ENCODE measurements around the gene TOMM20. TPM values are rescaled to one million over a fixed set of nuclear protein-coding genes. Genes with fewer than 3 reads are reported as not detected.
"Not testable (repeated sequence)": the region's sequence is repeated elsewhere in the genome, so short reads cannot be mapped to it uniquely, and the experiment has no call there.

The TOMM20 gene
- total RNA-seq, 1 donor = 96.5 TPM

- TF ChIP-seq CTCF (IDR thresholded peaks at IDR 0.05; ENCODE audit: insufficient read depth, low read length) = no peak
- DNase-seq (ENCODE audit: low read depth) = peak; percentile 87
- no peak overlapping the region for H3K4me3 ChIP-seq (ENCODE audit: low read depth, low read length)
Observed at GRCh38 chr1:235075048-235075776, 53.4 kb downstream of the TOMM20 start.

GRCh38 chr1:235074523-235075047, 54.1 kb downstream of the TOMM20 start:
- peak; percentile 57 for DNase-seq (ENCODE audit: low read depth)
- no peak for TF ChIP-seq CTCF (IDR thresholded peaks at IDR 0.05; ENCODE audit: insufficient read depth, low read length)
- no peak overlapping the region for H3K4me3 ChIP-seq (ENCODE audit: low read depth, low read length)

- H3K4me3 ChIP-seq (ENCODE audit: low read depth, low read length) = no peak overlapping the region
- DNase-seq (ENCODE audit: low read depth) = no peak
- no peak for TF ChIP-seq CTCF (IDR thresholded peaks at IDR 0.05; ENCODE audit: insufficient read depth, low read length)
Observed at GRCh38 chr1:235073968-235074522, 54.6 kb downstream of the TOMM20 start.

GRCh38 chr1:235073331-235073967, 55.2 kb downstream of the TOMM20 start:
- no peak for TF ChIP-seq CTCF (IDR thresholded peaks at IDR 0.05; ENCODE audit: insufficient read depth, low read length)
- no peak overlapping the region for H3K4me3 ChIP-seq (ENCODE audit: low read depth, low read length)
- DNase-seq (ENCODE audit: low read depth) = no peak

- H3K4me3 ChIP-seq (ENCODE audit: low read depth, low read length); DNase-seq (ENCODE audit: low read depth): not testable (repeated sequence)
Observed at GRCh38 chr1:235072577-235072976, 56.1 kb downstream of the TOMM20 start.

- H3K4me3 ChIP-seq (ENCODE audit: low read depth, low read length) = no peak overlapping the region
- TF ChIP-seq CTCF (IDR thresholded peaks at IDR 0.05; ENCODE audit: insufficient read depth, low read length) = no peak
- DNase-seq (ENCODE audit: low read depth) = no peak
Observed at GRCh38 chr1:235072096-235072495, 56.5 kb downstream of the TOMM20 start.

- no peak overlapping the region for H3K4me3 ChIP-seq (ENCODE audit: low read depth, low read length)
- no peak for DNase-seq (ENCODE audit: low read depth)
- no peak for TF ChIP-seq CTCF (IDR thresholded peaks at IDR 0.05; ENCODE audit: insufficient read depth, low read length)
Observed at GRCh38 chr1:235070819-235071218, 57.8 kb downstream of the TOMM20 start.
